Left ventricle myocardium inferior (tissue), 1 donor: ENCODE data around the gene CHTF8. TPM values are rescaled to one million over a fixed set of nuclear protein-coding genes. Genes with fewer than 3 reads are reported as not detected.
"Not testable (repeated sequence)": the region's sequence is repeated elsewhere in the genome, so short reads cannot be mapped to it uniquely, and the experiment has no call there.

Experiments
- DNase-seq: peaks from one replicate; pipeline ENCODE4 v3.0.0-alpha.2; 2020
- H3K27ac ChIP-seq: fragments of 200-600 bp; replicated peaks from 2 replicates; pipeline ENCODE4 v1.8.0; 2021
- H3K27me3 ChIP-seq: fragments of 200-600 bp; 2 replicates; pipeline ENCODE4 v1.8.0; 2021; ENCODE audit warnings: low read depth
- H3K36me3 ChIP-seq: fragments of 200-600 bp; 2 replicates; pipeline ENCODE4 v1.8.0; 2021
- H3K4me1 ChIP-seq: fragments of 200-600 bp; 2 replicates; pipeline ENCODE4 v1.8.0; 2021
- H3K4me3 ChIP-seq: fragments of 200-600 bp; 2 replicates; pipeline ENCODE4 v1.8.0; 2021; ENCODE audit warnings: mild to moderate bottlenecking, moderate library complexity
- H3K9me3 ChIP-seq: fragments of 200-600 bp; replicated peaks from 2 replicates; pipeline ENCODE4 v1.8.0; 2021
- intact Hi-C: fragments of 100-400 bp; cut with micrococcal nuclease; formaldehyde crosslinking; loops from one replicate; pipeline ENCODE4 v1.11.0; 2022
- total RNA-seq: library from RNA; stranded (reverse); fragmentation: NEBNext Ultra II Directional; extraction: Animal tissue kit (Norgen Biotek cat#: 25700); gene quantifications from one replicate; pipeline ENCODE4 v1.2.1, GENCODE V29; 2021
- TF ChIP-seq, protein P1 (sequence below): fragments of 200-600 bp; IDR thresholded peaks from 2 replicates; pipeline ENCODE4 v1.8.0; 2021; ENCODE audit warnings: antibody characterized with exemption, mild to moderate bottlenecking, borderline replicate concordance
- donor health status: DM: no; HTN: yes; CAD: no; lungs with severe emphysema.

Gene CHTF8
- total RNA-seq, 1 donor from 2014 or later = 52.4 TPM

DNA sequence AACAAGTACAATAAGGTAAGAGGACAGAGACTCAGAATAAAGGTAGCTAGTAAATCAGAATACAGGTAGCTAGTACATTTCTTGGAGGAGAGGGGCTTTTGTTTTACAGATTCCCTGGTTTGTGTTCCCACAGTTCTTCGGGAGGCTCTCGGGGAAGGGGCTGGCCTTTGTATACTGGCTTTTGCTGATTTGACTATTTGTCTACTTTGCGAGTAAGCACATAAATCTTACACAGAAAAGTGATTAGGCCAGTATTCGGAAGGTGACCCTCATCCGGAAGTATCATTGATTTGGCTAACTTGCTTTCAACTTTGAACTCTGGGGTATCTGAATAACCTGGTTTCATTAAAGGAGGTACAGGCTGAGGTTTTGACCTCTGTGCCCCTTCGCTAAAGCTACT lies 33.2 kb upstream of the CHTF8 start:
- Histone ChIP-seq H3K4me3 (no peak overlapping the region), H3K27ac (no peak overlapping the region), H3K36me3 (peaks cover 94% of the 10 kb centered on the region), H3K4me1 (peaks cover 4% of the 10 kb centered on the region), H3K27me3 (no peaks in the 10 kb centered on the region), H3K9me3 (no peaks in the 10 kb centered on the region)
- intact Hi-C loops = no loop called here
- TF ChIP-seq, protein P1, sequence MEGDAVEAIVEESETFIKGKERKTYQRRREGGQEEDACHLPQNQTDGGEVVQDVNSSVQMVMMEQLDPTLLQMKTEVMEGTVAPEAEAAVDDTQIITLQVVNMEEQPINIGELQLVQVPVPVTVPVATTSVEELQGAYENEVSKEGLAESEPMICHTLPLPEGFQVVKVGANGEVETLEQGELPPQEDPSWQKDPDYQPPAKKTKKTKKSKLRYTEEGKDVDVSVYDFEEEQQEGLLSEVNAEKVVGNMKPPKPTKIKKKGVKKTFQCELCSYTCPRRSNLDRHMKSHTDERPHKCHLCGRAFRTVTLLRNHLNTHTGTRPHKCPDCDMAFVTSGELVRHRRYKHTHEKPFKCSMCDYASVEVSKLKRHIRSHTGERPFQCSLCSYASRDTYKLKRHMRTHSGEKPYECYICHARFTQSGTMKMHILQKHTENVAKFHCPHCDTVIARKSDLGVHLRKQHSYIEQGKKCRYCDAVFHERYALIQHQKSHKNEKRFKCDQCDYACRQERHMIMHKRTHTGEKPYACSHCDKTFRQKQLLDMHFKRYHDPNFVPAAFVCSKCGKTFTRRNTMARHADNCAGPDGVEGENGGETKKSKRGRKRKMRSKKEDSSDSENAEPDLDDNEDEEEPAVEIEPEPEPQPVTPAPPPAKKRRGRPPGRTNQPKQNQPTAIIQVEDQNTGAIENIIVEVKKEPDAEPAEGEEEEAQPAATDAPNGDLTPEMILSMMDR = no peak
- no peak for DNase-seq

DNA sequence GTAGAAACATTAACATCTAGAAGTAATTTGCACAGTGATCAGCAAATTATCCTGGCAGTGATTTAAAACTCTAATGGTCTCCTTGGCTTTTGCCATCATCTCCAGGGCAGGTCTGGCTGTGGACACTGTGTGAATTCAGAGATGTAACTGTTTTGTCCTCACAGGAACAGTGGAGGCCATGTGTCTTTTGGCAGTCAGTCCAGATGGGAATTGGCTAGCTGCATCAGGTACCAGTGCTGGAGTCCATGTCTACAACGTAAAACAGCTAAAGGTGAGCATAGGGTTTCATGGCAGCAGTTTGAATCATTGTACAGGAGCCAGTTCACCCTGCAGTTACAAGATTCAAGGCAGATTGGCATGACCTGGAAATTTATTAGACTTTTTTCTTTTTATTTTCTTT lies 27.8 kb upstream of the CHTF8 start:
- no peaks in the 10 kb centered on the region for H3K9me3 ChIP-seq
- no peak for DNase-seq
- H3K27ac ChIP-seq = no peak overlapping the region
- peaks cover 97% of the 10 kb centered on the region for H3K36me3 ChIP-seq
- no peaks in the 10 kb centered on the region for H3K4me1 ChIP-seq
- no peak overlapping the region for H3K4me3 ChIP-seq
- H3K27me3 ChIP-seq = no peaks in the 10 kb centered on the region
- intact Hi-C loops = no loop called here
- TF ChIP-seq, protein P1 = no peak

DNA sequence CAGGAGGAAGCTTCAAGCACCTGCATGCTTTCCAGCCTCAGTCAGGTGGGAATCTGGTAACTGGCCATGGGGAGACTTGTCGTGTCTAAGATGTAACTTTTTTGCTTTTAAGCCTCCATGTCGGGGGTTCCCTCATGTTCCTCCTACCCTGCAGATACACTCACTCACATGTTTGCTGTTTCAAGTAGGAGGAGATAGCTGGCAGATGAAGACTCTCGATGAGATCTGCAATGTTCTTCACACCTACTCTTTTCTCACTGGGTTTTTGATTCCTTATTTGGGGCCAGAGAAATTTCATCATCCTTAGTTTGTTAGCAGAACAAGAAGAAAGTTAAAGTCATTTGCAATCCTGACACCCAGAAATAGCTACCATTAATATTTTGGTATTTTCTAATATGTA lies 24.8 kb upstream of the CHTF8 start:
- no peak for DNase-seq
- H3K4me1 ChIP-seq = no peaks in the 10 kb centered on the region
- no peaks in the 10 kb centered on the region for H3K9me3 ChIP-seq
- intact Hi-C loops = no loop called here
- H3K27me3 ChIP-seq = no peaks in the 10 kb centered on the region
- H3K36me3 ChIP-seq = peaks cover 98% of the 10 kb centered on the region
- no peak overlapping the region for H3K4me3 ChIP-seq
- H3K27ac ChIP-seq = no peak overlapping the region
- TF ChIP-seq, protein P1 = no peak

DNA sequence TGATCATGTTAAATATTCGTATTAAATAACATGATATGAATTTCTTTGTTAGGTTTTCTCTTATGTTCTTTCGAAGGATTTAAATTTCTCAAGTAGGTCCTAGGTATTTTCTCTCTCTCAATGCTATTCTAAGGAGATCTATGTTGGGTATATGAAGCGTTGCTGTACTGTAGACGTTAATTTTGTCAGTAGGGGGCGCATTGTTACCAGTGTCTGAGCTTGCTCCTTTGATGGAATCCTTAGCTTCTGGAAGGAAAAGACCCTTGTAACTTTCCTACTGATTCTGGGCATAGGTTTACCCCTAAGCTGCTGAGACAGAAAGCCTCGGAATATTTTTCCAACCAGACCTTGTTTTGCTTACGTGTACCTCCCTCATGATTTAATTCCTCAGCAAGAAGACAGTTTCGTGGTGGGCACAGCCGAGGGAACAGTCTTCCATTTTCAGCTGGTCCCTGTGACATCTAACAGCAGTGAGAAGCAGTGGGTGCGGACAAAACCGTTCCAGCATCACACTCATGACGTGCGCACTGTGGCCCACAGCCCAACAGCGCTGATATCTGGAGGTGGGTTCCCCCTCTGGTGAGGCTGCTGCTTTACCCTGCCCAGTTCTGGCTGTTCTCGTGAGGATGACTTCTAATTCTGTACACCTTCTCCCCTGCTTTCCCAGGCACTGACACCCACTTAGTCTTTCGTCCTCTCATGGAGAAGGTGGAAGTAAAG lies 17.9 kb upstream of the CHTF8 start:
- TF ChIP-seq, protein P1 = peak; percentile 87
- peaks cover 82% of the 10 kb centered on the region for H3K36me3 ChIP-seq
- no peak overlapping the region for H3K4me3 ChIP-seq
- no peaks in the 10 kb centered on the region for H3K9me3 ChIP-seq
- no peak overlapping the region for H3K27ac ChIP-seq
- no peaks in the 10 kb centered on the region for H3K4me1 ChIP-seq
- DNase-seq = no peak
- H3K27me3 ChIP-seq = no peaks in the 10 kb centered on the region
- intact Hi-C loops = loop anchor here (2.0 kb wide), 1 partner anchor 136 kb away; no protein-coding TSS in a partner anchor

DNA sequence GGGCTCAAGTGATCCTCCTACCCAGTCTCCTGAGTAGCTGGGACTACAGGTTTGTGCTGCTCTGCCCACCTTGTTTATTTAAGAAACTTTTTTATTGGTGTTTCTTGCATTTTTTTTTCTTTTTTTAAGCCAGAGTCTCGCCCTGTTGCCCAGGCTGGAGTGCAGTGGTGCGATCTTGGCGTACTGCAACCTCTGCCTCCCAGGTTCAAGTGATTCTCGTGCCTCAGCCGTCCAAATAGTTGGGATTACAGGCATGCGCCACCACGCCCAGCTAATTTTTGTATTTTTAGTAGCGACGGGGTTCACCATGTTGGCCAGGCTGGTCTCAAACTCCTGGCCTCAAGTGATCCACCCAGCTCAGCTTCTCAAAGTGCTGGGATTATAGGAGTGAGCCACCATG lies 17.2 kb upstream of the CHTF8 start:
- not testable (repeated sequence) for H3K27me3 ChIP-seq, H3K27ac ChIP-seq, H3K9me3 ChIP-seq, H3K4me3 ChIP-seq, DNase-seq, H3K4me1 ChIP-seq
- peaks cover 82% of the 10 kb centered on the region for H3K36me3 ChIP-seq
- intact Hi-C loops = loop anchor here (2.0 kb wide), 1 partner anchor 137 kb away; no protein-coding TSS in a partner anchor

DNA sequence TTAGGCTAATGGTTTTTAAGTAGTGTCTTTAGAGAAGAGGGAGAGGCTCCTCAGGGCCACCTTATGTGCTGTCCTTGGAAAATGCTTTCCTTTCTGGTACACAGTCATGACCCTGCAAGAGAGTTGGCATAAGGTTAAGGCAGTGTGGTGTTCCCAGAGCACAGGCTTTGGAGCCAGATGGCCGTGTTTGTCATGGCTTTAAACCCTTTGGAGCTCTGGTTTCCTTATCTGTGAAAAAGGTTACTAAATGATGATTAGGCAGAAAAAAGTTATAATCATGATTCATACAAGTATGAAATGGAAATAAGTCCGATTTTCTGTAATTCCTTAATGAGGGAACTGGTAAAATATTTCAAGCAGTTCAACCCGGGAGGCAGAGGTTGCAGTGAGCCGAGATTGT lies 13.3 kb upstream of the CHTF8 start:
- Histone ChIP-seq H3K4me1 (no peaks in the 10 kb centered on the region), H3K4me3 (no peak overlapping the region), H3K27ac (no peak overlapping the region), H3K27me3 (no peaks in the 10 kb centered on the region), H3K9me3 (no peaks in the 10 kb centered on the region), H3K36me3 (peaks cover 82% of the 10 kb centered on the region)
- intact Hi-C loops = no loop called here
- TF ChIP-seq, protein P1 = no peak
- no peak for DNase-seq
